ENCODE results near the gene BMERB1.

Gene BMERB1

GRCh38 chr16:15526731-15527130 is 92.3 kb downstream of the BMERB1 start:
- no peak overlapping the region for H3K4me3 ChIP-seq (ENCODE audit: low read depth in 1 of 2, low read length in 1 of 2)
- no peaks in the 10 kb centered on the region for H3K36me3 ChIP-seq
- H3K4me1 ChIP-seq (ENCODE audit: control insufficient read depth in 1 of 2, insufficient read depth in 1 of 2, low read depth in 1 of 2, low read length in 1 of 2), result peaks cover 6 to 12% of the 10 kb centered on the region in 2 experiments
- H3K9me3 ChIP-seq, result no peaks in the 10 kb centered on the region
- no peak overlapping the region for H3K27ac ChIP-seq
- no peaks in the 10 kb centered on the region for H3K27me3 ChIP-seq
- TF ChIP-seq CTCF (IDR thresholded peaks at IDR 0.05), result no peak

GRCh38 chr16:15529673-15530072 is 95.3 kb downstream of the BMERB1 start:
- H3K4me3 ChIP-seq (ENCODE audit: low read depth in 1 of 2, low read length in 1 of 2), result no peak overlapping the region
- no peaks in the 10 kb centered on the region for H3K36me3 ChIP-seq
- no peak overlapping the region for H3K27ac ChIP-seq
- H3K27me3 ChIP-seq, result no peaks in the 10 kb centered on the region
- no peak for TF ChIP-seq CTCF (IDR thresholded peaks at IDR 0.05)
- no peaks in the 10 kb centered on the region for H3K4me1 ChIP-seq (ENCODE audit: control insufficient read depth in 1 of 2, insufficient read depth in 1 of 2, low read depth in 1 of 2, low read length in 1 of 2)
- no peaks in the 10 kb centered on the region for H3K9me3 ChIP-seq

- no peak overlapping the region for H3K27ac ChIP-seq
- no peak for TF ChIP-seq CTCF (IDR thresholded peaks at IDR 0.05)
- H3K9me3 ChIP-seq, result no peaks in the 10 kb centered on the region
- H3K36me3 ChIP-seq, result no peaks in the 10 kb centered on the region
- no peak overlapping the region for H3K4me3 ChIP-seq (ENCODE audit: low read depth in 1 of 2, low read length in 1 of 2)
- H3K27me3 ChIP-seq, result no peaks in the 10 kb centered on the region
- no peaks in the 10 kb centered on the region for H3K4me1 ChIP-seq (ENCODE audit: control insufficient read depth in 1 of 2, insufficient read depth in 1 of 2, low read depth in 1 of 2, low read length in 1 of 2)
Measured at GRCh38 chr16:15530085-15530484, 95.7 kb downstream of the BMERB1 start.

- Histone ChIP-seq H3K4me3 (ENCODE audit: low read depth in 1 of 2, low read length in 1 of 2) (no peak overlapping the region), H3K4me1 (ENCODE audit: control insufficient read depth in 1 of 2, insufficient read depth in 1 of 2, low read depth in 1 of 2, low read length in 1 of 2) (no peaks in the 10 kb centered on the region), H3K9me3 (no peaks in the 10 kb centered on the region), H3K27me3 (no peaks in the 10 kb centered on the region), H3K27ac (no peak overlapping the region), H3K36me3 (no peaks in the 10 kb centered on the region)
- no peak for TF ChIP-seq CTCF (IDR thresholded peaks at IDR 0.05)
Measured at GRCh38 chr16:15532825-15533224, 98.4 kb downstream of the BMERB1 start.

- TF ChIP-seq CTCF (IDR thresholded peaks at IDR 0.05), result no peak
Measured at GRCh38 chr16:15533386-15533785, 99.0 kb downstream of the BMERB1 start.

GRCh38 chr16:15535772-15536171 is 101.4 kb downstream of the BMERB1 start:
- Histone ChIP-seq H3K27me3 (no peaks in the 10 kb centered on the region), H3K9me3 (no peaks in the 10 kb centered on the region), H3K27ac (no peak overlapping the region), H3K4me1 (ENCODE audit: control insufficient read depth in 1 of 2, insufficient read depth in 1 of 2, low read depth in 1 of 2, low read length in 1 of 2) (no peaks in the 10 kb centered on the region), H3K36me3 (no peaks in the 10 kb centered on the region), H3K4me3 (ENCODE audit: low read depth in 1 of 2, low read length in 1 of 2) (no peak overlapping the region)
- TF ChIP-seq CTCF (IDR thresholded peaks at IDR 0.05), result no peak

More at GRCh38 chr16:15533386-15533785, 99.0 kb downstream of the BMERB1 start:
- H3K4me3 ChIP-seq (ENCODE audit: low read depth in 1 of 2, low read length in 1 of 2), result no peak overlapping the region
- no peak overlapping the region for H3K27ac ChIP-seq
- H3K4me1 ChIP-seq (ENCODE audit: control insufficient read depth in 1 of 2, insufficient read depth in 1 of 2, low read depth in 1 of 2, low read length in 1 of 2), result no peaks in the 10 kb centered on the region
- no peaks in the 10 kb centered on the region for H3K36me3 ChIP-seq
- no peaks in the 10 kb centered on the region for H3K9me3 ChIP-seq
- H3K27me3 ChIP-seq, result no peaks in the 10 kb centered on the region
